Psoas muscle (tissue), 8 donors: ENCODE data around the gene CMSS1. TPM values are rescaled to one million over a fixed set of nuclear protein-coding genes. Genes with fewer than 3 reads are reported as not detected.

Source experiments
- ATAC-seq, 4 donors: fragments of 200-7000 bp; cut with Tn5 transposase; one replicate each; pipeline ENCODE4 v1.9.1; 2020; ENCODE audit warnings: moderate library complexity in 3 of 4, mild to moderate bottlenecking in 2 of 4
- DNase-seq, 2 donors: peaks; one replicate each; pipeline ENCODE4 v3.0.0-alpha.2; 2020
- H3K27ac ChIP-seq: fragments of 200-600 bp; one replicate; pipeline ENCODE4 v1.8.0; 2022
- H3K27me3 ChIP-seq, 3 donors: fragments of 200-600 bp in 1 of 3; one replicate each; pipeline versions ENCODE4 v1.6.1 to v1.8.0; 2013 to 2022; ENCODE audit warnings: low read length in 2 of 3, mild to moderate bottlenecking in 2 of 3, moderate library complexity in 1 of 3; ENCODE audit not compliant: insufficient read depth in 3 of 3
- H3K36me3 ChIP-seq, 2 donors: fragments of 200-600 bp in 1 of 2; one replicate each; pipeline versions ENCODE4 v1.6.1 to v1.8.0; 2013 to 2022; ENCODE audit warnings: low read depth in 1 of 2, mild to moderate bottlenecking in 1 of 2, moderate library complexity in 1 of 2; ENCODE audit not compliant: insufficient read depth in 1 of 2
- H3K4me1 ChIP-seq: fragments of 200-600 bp; one replicate; pipeline ENCODE4 v1.8.0; 2022
- H3K4me3 ChIP-seq: fragments of 200-600 bp; one replicate; pipeline ENCODE4 v1.8.0; 2022; ENCODE audit warnings: mild to moderate bottlenecking
- H3K9me3 ChIP-seq: fragments of 200-600 bp; one replicate; pipeline ENCODE4 v1.8.0; 2022
- CTCF ChIP-seq: fragments of 200-600 bp; IDR thresholded peaks from one replicate; pipeline ENCODE4 v1.8.0; 2022; ENCODE audit warnings: antibody characterized with exemption
- WGBS, 3 donors: extraction: QIAGEN DNeasy Blood & Tissue Kit; methylation state at CpG; one replicate each; pipeline versions ENCODE4 v1.1.6 to v1.1.7; 2013; 5-methylcytosine and 5-hydroxymethylcytosine counted together
- intact Hi-C, 2 donors: fragments of 100-400 bp; cut with DNase I; formaldehyde crosslinking; loops; one replicate each; pipeline versions ENCODE4 v1.11.0 to v1.14.2; 2022
- polyA plus RNA-seq, 3 donors: library from polyadenylated mRNA; stranded (reverse); fragments of 200-250 nt; gene quantifications; one replicate each; pipeline ENCODE4 v1.2.3, GENCODE V29; 2013
- total RNA-seq, 4 donors: library from RNA; stranded (reverse); fragmentation: NEBNext Ultra II Directional in 2 of 4; extraction: Animal tissue kit (Norgen Biotek cat#: 25700) in 2 of 4; gene quantifications; one replicate each; pipeline versions ENCODE4 v1.2.1 to v1.2.4, GENCODE V29; 2021 to 2023
- donor health status: healthy with polysubstance abuse.
- donor health status: DM: no; HTN: no; CAD: no; lungs with moderate emphysema.
- donor health status: Bipolar disorder and iron deficiency.
- donor health status: healthy.
- donor health status: DM: yes; HTN: yes; CAD: no.
- donor health status: DM: no; HTN: no; CAD: no.
- donor health status: DM: no; HTN: no; CAD: no.
- donor health status: DM: yes; HTN: yes; CAD: no.

Gene CMSS1
- total and polyA plus RNA-seq, 7 donors = 18.4 to 174 (median 58.8) TPM

- H3K4me3 ChIP-seq = no peak overlapping the region
- no peak for ATAC-seq
- no peak for DNase-seq
- intact Hi-C loops = no loop called here
- no peaks in the 10 kb centered on the region for H3K36me3 ChIP-seq
- H3K27ac ChIP-seq = no peak overlapping the region
- H3K4me1 ChIP-seq = no peaks in the 10 kb centered on the region
- 62 to 82% (median 67%) methylated on average over 1 of the region's 1 CpG for WGBS, 3 donors
- TF ChIP-seq CTCF = no peak
- H3K27me3 ChIP-seq = no peaks in the 10 kb centered on the region
- no peaks in the 10 kb centered on the region for H3K9me3 ChIP-seq
These were observed 45.0 kb upstream of the CMSS1 start for GRCh38 chr3:99772671-99773070.

- no peaks in the 10 kb centered on the region for H3K9me3 ChIP-seq
- H3K36me3 ChIP-seq = no peaks in the 10 kb centered on the region
- H3K4me3 ChIP-seq = no peak overlapping the region
- no peaks in the 10 kb centered on the region for H3K4me1 ChIP-seq
- intact Hi-C loops = no loop called here
- ATAC-seq (no peak), DNase-seq (no peak)
- no peak for TF ChIP-seq CTCF
- 33 to 53% (median 36%) methylated on average over 2 of the region's 2 CpGs for WGBS, 3 donors
- H3K27me3 ChIP-seq = no peaks in the 10 kb centered on the region
- no peak overlapping the region for H3K27ac ChIP-seq
These were observed 43.2 kb upstream of the CMSS1 start for GRCh38 chr3:99774467-99774866.

- Histone ChIP-seq H3K27ac (no peak overlapping the region), H3K36me3 (no peaks in the 10 kb centered on the region), H3K27me3 (peaks cover 0 to 2% (median 0%) of the 10 kb centered on the region in 3 donors), H3K4me3 (no peak overlapping the region), H3K4me1 (no peaks in the 10 kb centered on the region), H3K9me3 (no peaks in the 10 kb centered on the region)
- no peak for TF ChIP-seq CTCF
- intact Hi-C loops = no loop called here
- 67 to 76% (median 69%) methylated on average over 5 of the region's 5 CpGs for WGBS, 3 donors
- DNase-seq (no peak), ATAC-seq (no peak)
These were observed 41.0 kb upstream of the CMSS1 start for GRCh38 chr3:99776516-99777209.

- H3K4me1 ChIP-seq = no peaks in the 10 kb centered on the region
- no peak overlapping the region for H3K27ac ChIP-seq
- intact Hi-C loops = no loop called here
- H3K9me3 ChIP-seq = no peaks in the 10 kb centered on the region
- peaks cover 0 to 2% (median 0%) of the 10 kb centered on the region in 3 donors for H3K27me3 ChIP-seq
- TF ChIP-seq CTCF = no peak
- H3K4me3 ChIP-seq = no peak overlapping the region
- 75 to 82% (median 76%) methylated on average over 2 of the region's 2 CpGs for WGBS, 3 donors
- no peak for DNase-seq
- no peaks in the 10 kb centered on the region for H3K36me3 ChIP-seq
- no peak for ATAC-seq
These were observed 40.5 kb upstream of the CMSS1 start for GRCh38 chr3:99777210-99777549.

GRCh38 chr3:99777708-99778107 lies 40.0 kb upstream of the CMSS1 start:
- Histone ChIP-seq H3K27me3 (peaks cover 0 to 2% (median 0%) of the 10 kb centered on the region in 3 donors), H3K9me3 (no peaks in the 10 kb centered on the region), H3K4me1 (no peaks in the 10 kb centered on the region), H3K4me3 (no peak overlapping the region), H3K27ac (no peak overlapping the region), H3K36me3 (no peaks in the 10 kb centered on the region)
- 61 to 67% (median 66%) methylated on average over 2 of the region's 2 CpGs for WGBS, 3 donors
- intact Hi-C loops = no loop called here
- TF ChIP-seq CTCF = no peak
- DNase-seq = no peak
- ATAC-seq = no peak
